ENCODE measurements around the gene HMGB3.
A peak's percentile ranks its signal among the peaks of the same experiment; 100 is the strongest.

The HMGB3 gene

DNA sequence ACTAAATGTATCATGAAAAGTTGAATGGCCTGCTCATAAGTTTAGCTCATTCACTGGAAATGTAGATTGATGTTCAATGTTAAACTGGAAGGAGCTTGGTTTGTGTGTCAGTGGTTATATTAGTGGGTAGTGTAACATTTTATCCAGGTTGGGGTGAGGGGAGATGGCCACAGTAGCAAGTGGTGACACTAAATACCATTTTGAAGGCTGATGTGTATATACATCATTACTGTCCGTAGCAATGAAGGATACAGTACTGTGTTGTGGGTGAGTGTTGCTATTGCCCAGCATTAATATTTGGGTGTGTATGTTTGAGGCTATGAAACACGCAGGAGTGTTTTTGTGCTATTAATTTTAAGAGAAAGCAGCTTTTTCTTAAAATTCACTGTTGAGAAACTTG, 6.3 kb downstream of the HMGB3 start:
- no peak for DNase-seq (ENCODE audit: insufficient read length, low spot score)
- FAIRE-seq = no peak
- TF ChIP-seq, protein P1, sequence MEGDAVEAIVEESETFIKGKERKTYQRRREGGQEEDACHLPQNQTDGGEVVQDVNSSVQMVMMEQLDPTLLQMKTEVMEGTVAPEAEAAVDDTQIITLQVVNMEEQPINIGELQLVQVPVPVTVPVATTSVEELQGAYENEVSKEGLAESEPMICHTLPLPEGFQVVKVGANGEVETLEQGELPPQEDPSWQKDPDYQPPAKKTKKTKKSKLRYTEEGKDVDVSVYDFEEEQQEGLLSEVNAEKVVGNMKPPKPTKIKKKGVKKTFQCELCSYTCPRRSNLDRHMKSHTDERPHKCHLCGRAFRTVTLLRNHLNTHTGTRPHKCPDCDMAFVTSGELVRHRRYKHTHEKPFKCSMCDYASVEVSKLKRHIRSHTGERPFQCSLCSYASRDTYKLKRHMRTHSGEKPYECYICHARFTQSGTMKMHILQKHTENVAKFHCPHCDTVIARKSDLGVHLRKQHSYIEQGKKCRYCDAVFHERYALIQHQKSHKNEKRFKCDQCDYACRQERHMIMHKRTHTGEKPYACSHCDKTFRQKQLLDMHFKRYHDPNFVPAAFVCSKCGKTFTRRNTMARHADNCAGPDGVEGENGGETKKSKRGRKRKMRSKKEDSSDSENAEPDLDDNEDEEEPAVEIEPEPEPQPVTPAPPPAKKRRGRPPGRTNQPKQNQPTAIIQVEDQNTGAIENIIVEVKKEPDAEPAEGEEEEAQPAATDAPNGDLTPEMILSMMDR (IDR thresholded peaks at IDR 0.05; ENCODE audit: insufficient read depth, missing control alignments) = no peak

DNA sequence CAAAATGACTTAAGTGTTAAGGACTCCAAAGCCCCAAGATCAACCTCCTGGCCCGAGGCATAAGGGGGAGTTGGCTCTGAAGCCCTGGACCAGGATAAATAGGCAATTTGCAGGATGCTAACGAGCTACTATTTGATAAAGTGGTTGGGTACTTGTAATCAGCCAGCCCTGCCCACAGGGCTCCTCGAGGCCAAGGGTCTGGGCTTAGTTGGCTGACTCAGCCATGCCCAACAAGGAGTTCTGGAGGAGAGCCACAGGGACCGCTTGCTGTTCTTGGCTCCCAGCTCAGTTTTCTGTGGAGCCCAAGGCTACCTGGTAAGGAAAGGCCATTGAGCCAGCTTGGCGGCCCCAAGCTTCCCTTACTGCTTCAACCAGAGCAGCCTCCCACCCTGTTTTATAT, 7.8 kb downstream of the HMGB3 start:
- TF ChIP-seq, protein P1 (IDR thresholded peaks at IDR 0.05; ENCODE audit: insufficient read depth, missing control alignments) = no peak
- DNase-seq (ENCODE audit: insufficient read length, low spot score) (no peak), FAIRE-seq (no peak)

DNA sequence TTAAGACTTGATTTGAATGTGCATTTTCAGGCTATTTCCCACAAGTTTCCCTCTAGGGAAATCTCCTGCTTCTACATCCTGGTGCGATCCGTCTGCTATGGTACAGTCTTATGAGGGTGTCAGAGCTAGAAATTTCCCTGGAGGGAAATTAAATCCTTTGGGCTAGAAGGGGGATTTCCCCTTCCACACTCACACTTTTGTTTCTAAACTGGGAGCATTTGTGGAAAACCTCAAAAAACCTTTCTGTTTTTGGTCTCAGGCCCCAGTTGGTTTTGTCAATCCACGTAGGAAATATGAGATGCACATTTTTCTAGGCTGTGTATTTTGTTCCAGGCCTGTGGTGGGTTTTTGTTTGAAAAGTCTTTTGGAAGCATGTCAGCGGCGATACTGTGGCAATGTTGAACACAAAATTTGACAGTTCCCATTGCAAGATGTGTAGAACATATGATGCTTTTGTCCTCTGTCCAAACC, 17.8 kb downstream of the HMGB3 start:
- no peak for FAIRE-seq
- TF ChIP-seq, protein P1 (IDR thresholded peaks at IDR 0.05; ENCODE audit: insufficient read depth, missing control alignments) = no peak
- DNase-seq (ENCODE audit: insufficient read length, low spot score) = no peak

DNA sequence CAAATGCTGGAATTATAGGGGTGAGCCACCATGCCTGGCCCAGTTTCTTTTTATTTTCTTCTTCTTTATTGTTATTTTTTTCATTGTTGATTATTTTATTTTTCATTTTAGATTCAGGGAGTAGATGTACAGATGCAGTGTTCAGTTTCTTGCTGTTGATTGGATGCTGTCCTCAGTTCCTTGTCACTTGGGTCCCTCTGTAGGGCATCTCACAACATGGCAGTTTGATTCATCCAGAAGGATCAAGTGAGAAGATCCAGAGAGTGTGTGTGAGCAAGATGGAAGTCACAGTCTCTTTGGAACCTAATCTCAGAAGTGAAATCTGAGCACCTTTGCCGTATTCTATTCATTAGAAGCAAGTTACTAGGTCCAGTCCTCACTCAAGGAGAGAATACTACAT, 20.9 kb downstream of the HMGB3 start:
- DNase-seq (ENCODE audit: insufficient read length, low spot score) (no peak), FAIRE-seq (no peak)
- TF ChIP-seq, protein P1 (IDR thresholded peaks at IDR 0.05; ENCODE audit: insufficient read depth, missing control alignments) = peak; percentile 11

DNA sequence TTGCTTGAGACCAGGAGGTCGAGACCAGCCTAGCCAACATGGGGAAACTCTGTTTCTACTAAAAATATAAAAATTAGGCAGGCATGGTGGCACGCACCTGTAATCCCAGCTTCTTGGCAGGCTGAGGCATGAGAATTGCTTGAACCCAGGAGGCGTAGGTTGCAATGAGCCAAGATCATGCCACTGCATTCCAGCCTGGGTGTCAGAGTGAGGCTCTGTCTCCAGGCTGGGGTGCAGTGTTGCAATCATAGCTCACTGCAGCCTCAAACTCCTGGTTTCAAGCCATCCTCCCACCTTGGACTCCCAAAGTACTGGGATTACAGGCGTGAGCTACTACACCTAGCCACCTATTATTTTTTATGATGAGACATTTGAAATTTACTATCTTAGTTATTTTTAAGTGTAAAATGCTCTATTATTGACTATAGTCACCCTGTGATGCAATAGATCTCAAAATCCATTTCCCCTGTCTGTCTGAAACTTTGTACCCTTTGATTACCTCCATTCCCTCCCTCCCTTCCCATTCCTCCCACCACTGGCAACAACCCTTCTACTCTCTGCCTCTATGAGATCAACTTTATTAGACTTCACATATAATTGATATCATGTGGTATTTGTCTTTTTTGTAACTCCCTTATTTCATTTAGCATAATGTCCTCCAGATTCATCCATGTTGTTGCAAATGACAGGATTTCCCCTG, 23.4 kb downstream of the HMGB3 start:
- TF ChIP-seq, protein P1 (IDR thresholded peaks at IDR 0.05; ENCODE audit: insufficient read depth, missing control alignments) = no peak
- FAIRE-seq = no peak

DNA sequence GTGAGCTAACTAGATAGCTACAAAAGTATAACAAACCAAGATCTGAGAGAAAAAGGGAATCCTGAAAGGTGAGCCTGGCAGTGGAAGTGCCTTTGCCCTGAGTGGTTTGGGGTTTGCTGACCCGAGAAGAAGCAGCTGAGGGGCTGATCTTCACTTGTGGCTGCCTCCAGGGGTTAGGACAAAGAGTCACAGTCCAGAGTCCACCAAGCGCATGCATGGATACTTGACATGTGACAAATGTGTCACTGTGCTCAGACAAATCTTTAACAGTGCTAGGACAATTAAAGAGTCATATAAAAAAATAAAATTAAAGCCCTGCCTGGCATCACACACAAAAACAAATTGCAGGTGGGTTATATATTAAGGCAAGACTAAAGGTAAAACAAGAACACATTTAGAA, 26.4 kb downstream of the HMGB3 start:
- no peak for FAIRE-seq
- no peak for DNase-seq (ENCODE audit: insufficient read length, low spot score)
- TF ChIP-seq, protein P1 (IDR thresholded peaks at IDR 0.05; ENCODE audit: insufficient read depth, missing control alignments) = no peak

More for the DNA sequence above, 23.4 kb downstream of the HMGB3 start:
- DNase-seq (ENCODE audit: insufficient read length, low spot score) = no peak

DNA sequence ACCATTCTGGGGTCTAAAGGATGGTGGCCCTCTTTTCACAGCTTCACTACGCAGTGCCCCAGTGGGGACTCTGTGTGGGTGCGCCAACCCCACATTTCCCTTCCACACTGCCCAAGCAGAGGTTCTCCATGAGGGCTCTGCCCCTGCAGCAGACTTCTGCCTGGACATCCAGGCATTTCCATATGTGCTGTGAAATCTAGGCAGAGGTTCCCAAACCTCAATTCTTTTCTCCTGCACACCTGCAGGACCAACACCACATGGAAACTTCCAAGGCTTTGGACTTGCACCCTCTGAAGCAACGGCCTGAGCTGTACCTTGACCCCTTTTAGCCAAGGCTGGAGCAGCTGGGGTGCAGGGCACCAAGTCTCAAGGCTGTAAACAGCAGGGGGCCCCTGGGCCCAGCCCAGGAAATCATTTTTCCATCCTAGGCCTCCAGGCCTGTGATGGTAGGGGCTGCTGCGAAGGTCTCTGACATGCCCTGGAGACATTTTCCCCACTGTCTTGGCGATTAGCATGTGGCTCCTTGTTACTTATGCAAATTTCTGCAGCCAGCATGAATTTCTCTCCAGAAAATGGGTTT, 30.1 kb downstream of the HMGB3 start:
- DNase-seq (ENCODE audit: insufficient read length, low spot score) = no peak
- TF ChIP-seq, protein P1 (IDR thresholded peaks at IDR 0.05; ENCODE audit: insufficient read depth, missing control alignments) = no peak
- no peak for FAIRE-seq
